Measurements from ENCODE around the gene JAML.
"Not testable (repeated sequence)": the region's sequence is repeated elsewhere in the genome, so short reads cannot be mapped to it uniquely, and the experiment has no call there.

JAML gene

GRCh38 chr11:118190942-118191506, 33.8 kb downstream of the JAML start:
- DNase-seq, result not testable (repeated sequence)

GRCh38 chr11:118186346-118187107, 38.3 kb downstream of the JAML start:
- no peak for DNase-seq

GRCh38 chr11:118184784-118185579, 39.8 kb downstream of the JAML start:
- DNase-seq, result no peak

GRCh38 chr11:118183691-118184090, 41.1 kb downstream of the JAML start:
- not testable (repeated sequence) for DNase-seq

GRCh38 chr11:118180300-118180703, 44.5 kb downstream of the JAML start:
- DNase-seq, result no peak

GRCh38 chr11:118176778-118177134, 48.1 kb downstream of the JAML start:
- DNase-seq, result no peak

- DNase-seq, result no peak
These were observed 48.6 kb downstream of the JAML start, which contains the start of gene SCN2B for GRCh38 chr11:118175993-118176777. Gene SCN2B (minus strand): TSS chr11:118176639. CDS start chr11:118176431, 208 bp downstream.

- DNase-seq, result no peak
These were observed 49.5 kb downstream of the JAML start for GRCh38 chr11:118175031-118175992.

GRCh38 chr11:118174006-118174567, 50.7 kb downstream of the JAML start:
- no peak for DNase-seq

- DNase-seq, result no peak
These were observed 52.5 kb downstream of the JAML start for GRCh38 chr11:118172356-118172755.

GRCh38 chr11:118171269-118172062, 53.3 kb downstream of the JAML start:
- peak; percentile 23 for DNase-seq

- no peak for DNase-seq
These were observed 53.9 kb downstream of the JAML start for GRCh38 chr11:118170882-118171268.

- DNase-seq, result no peak
These were observed 54.6 kb downstream of the JAML start for GRCh38 chr11:118170231-118170630.

GRCh38 chr11:118169300-118170140, 55.3 kb downstream of the JAML start:
- no peak for DNase-seq

GRCh38 chr11:118168751-118169150, 56.1 kb downstream of the JAML start:
- DNase-seq, result no peak

GRCh38 chr11:118168316-118168715, 56.5 kb downstream of the JAML start:
- no peak for DNase-seq

GRCh38 chr11:118167906-118168305, 56.9 kb downstream of the JAML start:
- DNase-seq, result no peak

- DNase-seq, result no peak
These were observed 57.6 kb downstream of the JAML start for GRCh38 chr11:118167253-118167652.

- DNase-seq, result no peak
These were observed 58.2 kb downstream of the JAML start for GRCh38 chr11:118166641-118167040.

GRCh38 chr11:118164885-118165284, 59.9 kb downstream of the JAML start:
- DNase-seq, result no peak

Data from NCI-H1048 (cell line).